IPS-20b (cell line): Measurements from ENCODE around the gene ZSCAN29.

ENCODE experiments used
- H3K27ac ChIP-seq: one replicate; pipeline ENCODE4 v1.5.1; 2013; ENCODE audit warnings: low read length
- H3K27me3 ChIP-seq: 2 replicates; pipeline ENCODE4 v1.6.1; 2013; ENCODE audit warnings: mild to moderate bottlenecking, low read length, inconsistent platforms; ENCODE audit not compliant: insufficient read depth
- H3K36me3 ChIP-seq: 2 replicates; pipeline ENCODE4 v1.6.1; 2013; ENCODE audit warnings: low read depth, mild to moderate bottlenecking, inconsistent platforms, low read length, moderate library complexity; ENCODE audit not compliant: insufficient read depth
- H3K4me1 ChIP-seq: 2 replicates; pipeline ENCODE4 v1.6.1; 2013; ENCODE audit warnings: mild to moderate bottlenecking, control low read depth, inconsistent platforms, low read length, moderate library complexity; ENCODE audit not compliant: insufficient read depth
- H3K4me3 ChIP-seq: 2 replicates; pipeline ENCODE4 v1.5.1; 2013; ENCODE audit warnings: mild to moderate bottlenecking, low read length, inconsistent platforms
- H3K9ac ChIP-seq: 2 replicates; pipeline ENCODE4 v1.6.1; 2013; ENCODE audit warnings: low read depth, mild to moderate bottlenecking, inconsistent platforms, low read length, moderate library complexity
- H3K9me3 ChIP-seq: 2 replicates; pipeline ENCODE4 v1.6.1; 2013; ENCODE audit warnings: mild to moderate bottlenecking, low read depth, low read length, inconsistent platforms; ENCODE audit not compliant: insufficient read depth

The ZSCAN29 gene

DNA sequence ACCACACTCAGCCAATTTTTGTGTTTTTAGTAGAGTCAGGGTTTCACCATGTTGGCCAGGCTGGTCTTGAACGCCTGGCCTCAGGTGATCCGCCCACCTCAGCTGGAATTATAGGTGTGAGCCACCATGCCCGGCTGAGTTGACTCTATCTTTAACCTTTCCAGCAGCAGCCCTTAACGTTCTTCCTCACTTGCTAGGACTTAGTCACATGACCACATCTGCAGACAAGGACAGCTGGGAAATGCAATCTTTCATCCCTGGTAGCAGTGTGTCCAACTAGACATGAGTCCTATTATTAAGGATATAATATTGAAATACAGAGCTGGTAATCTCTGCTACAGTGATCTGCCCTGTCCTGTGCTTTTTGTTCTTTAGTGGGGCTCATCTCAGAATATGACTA lies 58.5 kb downstream of the ZSCAN29 start:
- Histone ChIP-seq H3K36me3 (no peaks in the 10 kb centered on the region), H3K9me3 (no peaks in the 10 kb centered on the region), H3K4me3 (no peak overlapping the region), H3K9ac (no peak overlapping the region), H3K27ac (no peak overlapping the region), H3K27me3 (peaks cover 25% of the 10 kb centered on the region), H3K4me1 (no peaks in the 10 kb centered on the region; the same call in 1 of the 2 replicates)
